Left cardiac atrium (tissue), 4 donors: Measurements from ENCODE around the gene PDE1C. TPM values are rescaled to one million over a fixed set of nuclear protein-coding genes. Genes with fewer than 3 reads are reported as not detected.
"Not testable (repeated sequence)": the region's sequence is repeated elsewhere in the genome, so short reads cannot be mapped to it uniquely, and the experiment has no call there.

Source experiments
- ATAC-seq, 2 donors: fragments of 200-7000 bp; cut with Tn5 transposase; one replicate each; pipeline ENCODE4 v1.9.1; 2020; ENCODE audit warnings: mild to moderate bottlenecking in 2 of 2, moderate library complexity in 2 of 2
- DNase-seq: peaks from one replicate; pipeline ENCODE4 v3.0.0-alpha.2; 2020
- intact Hi-C, 2 donors: fragments of 100-400 bp; cut with DNase I; formaldehyde crosslinking; loops; one replicate each; pipeline versions ENCODE4 v1.14.1 to v1.15.1; 2022 to 2023
- total RNA-seq, 2 donors: library from RNA; stranded (reverse); fragmentation: NEBNext Ultra II Directional; extraction: Animal tissue kit (Norgen Biotek cat#: 25700); gene quantifications; one replicate each; pipeline ENCODE4 v1.2.1, GENCODE V29; 2021
- donor health status: DM: no; HTN: yes; CAD: no.
- donor health status: DM: no; HTN: yes; CAD: no; lungs with severe emphysema.
- donor health status: DM: yes; HTN: yes; CAD: no.
- donor health status: Dilated cardiomyopathy.

Gene PDE1C
- total RNA-seq, 2 donors from 2014 or later: 44.2 to 50.8 TPM

GRCh38 chr7:31833625-31834024 is 236.6 kb downstream of the PDE1C start:
- intact Hi-C loops, ATAC-seq, DNase-seq: not testable (repeated sequence)

GRCh38 chr7:31828520-31828919 is 241.7 kb downstream of the PDE1C start:
- ATAC-seq: no peak
- intact Hi-C loops: no loop called here
- no peak for DNase-seq

GRCh38 chr7:31825576-31825975 is 244.6 kb downstream of the PDE1C start:
- DNase-seq (no peak), ATAC-seq (no peak)
- intact Hi-C loops: no loop called here

GRCh38 chr7:31819031-31819430 is 251.2 kb downstream of the PDE1C start:
- intact Hi-C loops: loop anchor here in 1 of 2 donors (10.0 kb wide), 1 partner anchor 246 kb away; no protein-coding TSS in a partner anchor
- no peak for DNase-seq
- ATAC-seq: no peak

- intact Hi-C loops: loop anchor here in 1 of 2 donors (10.0 kb wide), 1 partner anchor 248 kb away; no protein-coding TSS in a partner anchor
- no peak for DNase-seq
- no peak for ATAC-seq
Measured at GRCh38 chr7:31816810-31817209, 253.4 kb downstream of the PDE1C start.

- DNase-seq (no peak), ATAC-seq (no peak)
- intact Hi-C loops: loop anchor here in 1 of 2 donors (10.0 kb wide), 1 partner anchor 249 kb away; no protein-coding TSS in a partner anchor
Measured at GRCh38 chr7:31815796-31816195, 254.4 kb downstream of the PDE1C start.

GRCh38 chr7:31814187-31814586 is 256.0 kb downstream of the PDE1C start:
- intact Hi-C loops: loop anchor here in 1 of 2 donors (10.0 kb wide), 1 partner anchor 251 kb away; no protein-coding TSS in a partner anchor
- DNase-seq: no peak
- ATAC-seq: no peak

GRCh38 chr7:31811650-31812461 is 258.4 kb downstream of the PDE1C start:
- intact Hi-C loops: loop anchor here in 1 of 2 donors (10.0 kb wide), 1 partner anchor 253 kb away; no protein-coding TSS in a partner anchor
- ATAC-seq (peak in 1 of 2 donors; percentile 61), DNase-seq (peak; percentile 21)

GRCh38 chr7:31805209-31805818 is 264.9 kb downstream of the PDE1C start:
- DNase-seq: no peak
- intact Hi-C loops: no loop called here
- no peak for ATAC-seq

- ATAC-seq (no peak), DNase-seq (no peak)
- intact Hi-C loops: no loop called here
Measured at GRCh38 chr7:31796375-31796774, 273.8 kb downstream of the PDE1C start.

- no peak for ATAC-seq
- DNase-seq: no peak
- intact Hi-C loops: no loop called here
Measured at GRCh38 chr7:31794851-31795344, 275.3 kb downstream of the PDE1C start.

GRCh38 chr7:31791881-31792280 is 278.3 kb downstream of the PDE1C start:
- DNase-seq (no peak), ATAC-seq (no peak)
- intact Hi-C loops: no loop called here

GRCh38 chr7:31788883-31789680 is 281.1 kb downstream of the PDE1C start:
- ATAC-seq (no peak), DNase-seq (no peak)
- intact Hi-C loops: loop anchor here in 1 of 2 donors (10.0 kb wide), 1 partner anchor 256 kb away; no protein-coding TSS in a partner anchor

GRCh38 chr7:31788445-31788844 is 281.8 kb downstream of the PDE1C start:
- intact Hi-C loops: loop anchor here in 1 of 2 donors (10.0 kb wide), 1 partner anchor 256 kb away; no protein-coding TSS in a partner anchor
- no peak for ATAC-seq
- no peak for DNase-seq

- intact Hi-C loops: loop anchor here in 1 of 2 donors (10.0 kb wide), 1 partner anchor 258 kb away; no protein-coding TSS in a partner anchor
- no peak for ATAC-seq
Measured at GRCh38 chr7:31786326-31786725, 283.9 kb downstream of the PDE1C start.

GRCh38 chr7:31785101-31785500 is 285.1 kb downstream of the PDE1C start:
- ATAC-seq (peak in 1 of 2 donors; percentile 17), DNase-seq (no peak)
- intact Hi-C loops: loop anchor here in 1 of 2 donors (10.0 kb wide), 1 partner anchor 260 kb away; no protein-coding TSS in a partner anchor

More at GRCh38 chr7:31786326-31786725, 283.9 kb downstream of the PDE1C start:
- no peak for DNase-seq

- no peak for DNase-seq
- ATAC-seq: no peak
- intact Hi-C loops: loop anchor here in 1 of 2 donors (5.0 to 10.0 kb wide), 2 partner anchors 262 to 384 kb away; no protein-coding TSS in a partner anchor
Measured at GRCh38 chr7:31783221-31783620, 287.0 kb downstream of the PDE1C start.

GRCh38 chr7:31782411-31782991 is 287.7 kb downstream of the PDE1C start:
- DNase-seq (no peak), ATAC-seq (peak; percentile 63 to 76)
- intact Hi-C loops: loop anchor here in 1 of 2 donors (5.0 to 10.0 kb wide), 2 partner anchors 262 to 385 kb away; no protein-coding TSS in a partner anchor
